GM21381 (cell line): ENCODE results near the gene PPP6R1.

ENCODE experiments used
- ATAC-seq: cut with Tn5 transposase; IDR thresholded peaks from one replicate; pipeline ENCODE4 v1.9.1; 2021; ENCODE audit warnings: mild to moderate bottlenecking, moderate library complexity; ENCODE audit not compliant: unreplicated experiment

Gene PPP6R1, protein sequence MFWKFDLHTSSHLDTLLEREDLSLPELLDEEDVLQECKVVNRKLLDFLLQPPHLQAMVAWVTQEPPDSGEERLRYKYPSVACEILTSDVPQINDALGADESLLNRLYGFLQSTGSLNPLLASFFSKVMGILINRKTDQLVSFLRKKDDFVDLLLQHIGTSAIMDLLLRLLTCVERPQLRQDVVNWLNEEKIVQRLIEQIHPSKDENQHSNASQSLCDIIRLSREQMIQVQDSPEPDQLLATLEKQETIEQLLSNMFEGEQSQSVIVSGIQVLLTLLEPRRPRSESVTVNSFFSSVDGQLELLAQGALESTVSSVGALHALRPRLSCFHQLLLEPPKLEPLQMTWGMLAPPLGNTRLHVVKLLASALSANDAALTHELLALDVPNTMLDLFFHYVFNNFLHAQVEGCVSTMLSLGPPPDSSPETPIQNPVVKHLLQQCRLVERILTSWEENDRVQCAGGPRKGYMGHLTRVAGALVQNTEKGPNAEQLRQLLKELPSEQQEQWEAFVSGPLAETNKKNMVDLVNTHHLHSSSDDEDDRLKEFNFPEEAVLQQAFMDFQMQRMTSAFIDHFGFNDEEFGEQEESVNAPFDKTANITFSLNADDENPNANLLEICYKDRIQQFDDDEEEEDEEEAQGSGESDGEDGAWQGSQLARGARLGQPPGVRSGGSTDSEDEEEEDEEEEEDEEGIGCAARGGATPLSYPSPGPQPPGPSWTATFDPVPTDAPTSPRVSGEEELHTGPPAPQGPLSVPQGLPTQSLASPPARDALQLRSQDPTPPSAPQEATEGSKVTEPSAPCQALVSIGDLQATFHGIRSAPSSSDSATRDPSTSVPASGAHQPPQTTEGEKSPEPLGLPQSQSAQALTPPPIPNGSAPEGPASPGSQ

DNA sequence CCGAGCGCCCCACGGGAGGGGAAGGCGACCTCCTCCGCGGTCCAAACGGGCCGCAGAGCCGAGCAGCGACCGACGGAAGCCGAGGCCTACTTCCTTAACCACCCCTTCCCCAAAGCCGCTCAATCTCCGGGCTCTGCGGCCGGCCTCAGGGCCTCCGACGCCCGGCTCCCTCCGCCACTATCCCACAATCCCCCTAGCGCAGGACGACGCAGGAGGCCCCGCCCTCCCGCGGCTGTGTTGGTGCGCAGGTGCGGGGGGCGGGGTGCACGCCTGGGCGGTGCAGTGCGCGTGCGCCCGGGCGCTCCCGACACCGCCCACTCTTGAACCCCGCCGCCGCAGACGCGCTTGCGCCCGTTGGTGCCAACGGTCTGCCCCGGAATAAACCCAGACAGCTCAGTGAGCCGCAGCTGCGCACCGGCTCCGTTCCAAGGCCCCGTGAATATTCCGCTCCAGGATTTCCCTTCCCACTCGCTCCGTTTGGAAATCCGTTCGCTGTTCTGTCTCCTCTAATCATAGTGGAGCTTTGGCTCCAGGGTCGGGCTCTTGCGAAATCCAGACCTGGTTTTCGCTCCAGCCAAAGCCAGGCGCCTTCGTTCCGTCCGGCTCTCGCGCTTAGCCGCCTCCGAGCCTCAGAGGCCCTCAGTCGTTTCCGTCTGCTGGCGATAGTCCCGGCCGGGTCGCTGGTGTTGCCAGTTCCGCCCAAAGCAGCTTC is at the start of gene PPP6R1:
Gene PPP6R1, minus strand, starts transcription at position 190 of the 712 bp plus-strand sequence. CDS start 11,914 bp downstream, outside the sequence.
- peak; percentile 69 for ATAC-seq

GRCh38 chr19:55308281-55308680 is 49.5 kb upstream of the PPP6R1 start:
- ATAC-seq = no peak

DNA sequence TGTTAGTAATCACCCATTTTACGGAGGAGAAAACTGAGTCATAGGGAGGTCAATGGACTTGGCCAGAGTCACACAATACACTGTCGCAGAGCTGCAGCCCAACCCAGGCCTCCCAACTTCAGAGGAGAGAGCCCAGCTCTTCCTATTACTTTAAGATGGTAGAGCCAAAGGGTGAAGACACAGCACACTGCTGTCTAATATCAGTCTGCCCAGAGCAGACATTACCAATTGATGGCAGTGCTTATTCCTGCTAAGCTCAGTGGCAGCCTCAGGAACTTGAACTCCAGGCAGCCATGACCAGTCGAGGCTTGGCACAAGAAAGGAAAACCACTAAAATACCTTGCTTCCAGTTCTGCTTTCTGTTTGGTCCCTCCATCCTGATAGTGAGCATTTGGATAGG is 47.9 kb upstream of the PPP6R1 start:
- no peak for ATAC-seq

GRCh38 chr19:55305983-55306562 is 47.3 kb upstream of the PPP6R1 start:
- no peak for ATAC-seq

DNA sequence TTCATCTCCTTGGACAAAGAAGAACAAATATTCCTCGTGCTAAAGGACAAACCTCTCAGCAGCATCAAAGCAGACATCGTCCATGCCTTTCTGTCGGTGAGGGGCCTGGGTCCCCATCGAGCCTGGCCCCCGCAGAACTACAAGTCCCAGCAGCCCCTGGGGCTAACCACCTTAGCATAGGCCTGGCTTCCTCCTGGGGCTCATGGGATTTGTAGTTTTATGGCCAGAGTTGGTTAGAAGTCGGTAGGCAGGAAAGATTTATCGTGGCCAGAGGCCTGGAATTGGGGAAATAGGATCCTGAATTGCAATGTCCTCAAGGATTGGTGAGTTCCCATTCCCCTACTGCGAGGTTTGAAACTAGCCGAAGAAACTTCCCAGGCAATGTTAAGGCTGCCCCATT is 46.7 kb upstream of the PPP6R1 start:
- ATAC-seq = no peak

GRCh38 chr19:55304980-55305379 is 46.2 kb upstream of the PPP6R1 start:
- ATAC-seq = no peak

- no peak for ATAC-seq
These were observed 45.6 kb upstream of the PPP6R1 start for GRCh38 chr19:55304279-55304978.

- no peak for ATAC-seq
These were observed 44.7 kb upstream of the PPP6R1 start for GRCh38 chr19:55303477-55303876.

GRCh38 chr19:55302318-55302703 is 43.5 kb upstream of the PPP6R1 start:
- no peak for ATAC-seq

DNA sequence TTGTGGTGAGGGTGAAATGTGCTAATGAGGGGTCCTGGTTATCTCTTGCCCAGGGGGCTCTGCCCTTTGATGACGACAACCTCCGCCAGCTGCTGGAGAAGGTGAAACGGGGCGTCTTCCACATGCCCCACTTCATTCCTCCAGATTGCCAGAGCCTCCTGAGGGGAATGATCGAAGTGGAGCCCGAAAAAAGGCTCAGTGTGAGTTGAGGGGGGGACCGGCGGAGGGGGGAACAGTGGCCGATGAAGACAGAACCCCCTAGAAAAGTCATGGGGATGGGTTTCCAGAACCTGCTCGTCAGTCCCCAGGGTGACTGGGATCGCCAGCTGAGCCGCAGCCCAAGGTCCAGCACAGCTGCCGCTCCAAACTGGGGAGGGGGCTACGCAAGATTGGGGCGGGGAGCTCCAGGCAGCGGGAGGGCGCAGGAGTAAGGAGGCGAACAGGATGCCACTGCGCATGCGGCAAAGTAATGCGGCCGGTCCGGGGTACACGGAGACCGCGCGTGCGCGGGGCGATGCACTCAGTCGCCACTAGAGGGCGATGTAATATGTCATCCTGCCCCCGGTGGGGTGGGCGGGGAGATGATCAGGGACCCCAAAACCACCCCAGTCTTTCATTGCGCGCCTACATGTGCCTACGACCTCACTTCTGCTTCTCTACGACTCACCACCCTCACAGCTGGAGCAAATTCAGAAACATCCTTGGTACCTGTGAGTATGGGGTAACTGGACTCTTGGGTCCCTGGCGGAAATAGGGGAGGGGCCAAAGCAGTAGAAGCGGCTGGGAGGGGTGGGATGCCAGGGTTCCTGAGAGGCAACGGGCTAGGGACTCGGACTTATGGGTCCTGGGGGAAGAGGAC is 42.9 kb upstream of the PPP6R1 start:
- ATAC-seq = peak; percentile 71

- ATAC-seq = no peak
These were observed 42.2 kb upstream of the PPP6R1 start for GRCh38 chr19:55300886-55301458.

DNA sequence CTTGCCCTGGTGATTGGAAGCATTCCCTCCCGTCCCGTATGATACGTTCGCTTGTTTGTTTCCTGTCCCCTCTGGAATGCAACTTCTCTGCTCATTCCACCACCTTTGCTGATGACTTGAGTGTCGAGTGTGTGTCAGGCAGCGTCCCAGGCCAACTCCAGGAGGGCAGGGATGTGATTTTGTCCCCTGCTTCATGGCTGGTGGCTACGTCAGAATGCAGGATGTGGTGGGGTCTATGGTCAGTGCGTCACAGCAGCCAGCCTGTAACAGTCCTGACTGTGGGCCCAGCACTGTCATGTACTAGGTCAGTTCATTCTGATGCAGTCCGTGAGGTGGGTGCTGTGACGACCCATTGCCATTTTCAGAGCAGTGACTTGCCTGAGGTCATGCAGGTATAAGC is 41.2 kb upstream of the PPP6R1 start:
- ATAC-seq = no peak

DNA sequence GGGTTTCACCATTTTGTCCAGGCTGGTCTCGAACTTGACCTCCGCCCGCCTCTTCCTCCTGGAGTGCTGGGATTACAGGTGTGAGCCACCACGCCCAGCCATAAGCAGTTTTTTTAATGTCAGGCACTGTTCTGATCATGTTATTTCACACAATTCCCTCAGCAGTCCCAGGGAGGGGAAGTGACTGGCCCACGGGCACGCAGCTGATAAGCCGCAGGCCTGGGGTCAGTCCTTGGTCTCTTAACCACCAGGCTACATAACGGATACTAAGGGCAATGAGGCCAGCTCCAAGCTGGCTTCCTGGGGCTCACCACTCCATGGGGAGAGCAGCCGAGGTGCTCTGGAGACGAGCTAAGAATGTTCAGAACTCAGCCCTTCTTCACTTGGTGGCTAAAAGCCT is 38.5 kb upstream of the PPP6R1 start:
- ATAC-seq = no peak

GRCh38 chr19:55289117-55289796 is 30.4 kb upstream of the PPP6R1 start:
- ATAC-seq = no peak

DNA sequence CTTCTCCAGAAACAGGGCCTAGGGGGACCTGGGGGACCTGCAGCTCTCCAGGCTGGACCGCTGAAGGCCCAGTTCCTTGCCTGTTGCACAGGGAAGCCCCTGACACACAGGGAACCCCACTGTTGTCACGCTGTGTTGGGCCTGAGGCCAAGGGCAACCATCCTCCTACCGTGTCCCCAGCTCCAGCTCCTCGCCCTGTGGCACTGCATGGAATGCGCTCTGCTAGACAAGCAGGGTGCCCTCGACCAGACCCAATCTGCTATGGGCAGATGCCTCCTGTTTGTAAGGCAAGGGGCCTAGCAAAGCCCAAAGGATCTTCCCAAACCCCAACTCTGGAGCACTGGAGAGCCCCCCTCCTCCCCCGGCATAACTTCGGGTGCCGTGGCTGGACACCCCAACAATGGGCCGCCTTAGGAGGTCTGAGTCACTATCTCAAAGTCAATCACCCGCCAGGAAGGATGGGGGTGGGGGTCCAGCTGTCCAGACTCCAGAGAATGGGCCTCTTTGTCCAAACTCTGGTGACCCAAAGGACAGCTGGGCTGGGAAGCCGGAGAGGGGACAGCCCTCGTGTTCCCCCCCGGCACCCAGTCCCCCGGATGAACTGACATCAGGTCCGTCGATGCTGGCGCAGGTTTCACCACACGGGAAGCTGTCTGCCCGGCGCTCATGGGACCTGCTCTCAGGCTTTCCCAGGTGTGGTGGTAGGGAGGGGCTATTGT is 28.7 kb upstream of the PPP6R1 start:
- ATAC-seq = no peak

DNA sequence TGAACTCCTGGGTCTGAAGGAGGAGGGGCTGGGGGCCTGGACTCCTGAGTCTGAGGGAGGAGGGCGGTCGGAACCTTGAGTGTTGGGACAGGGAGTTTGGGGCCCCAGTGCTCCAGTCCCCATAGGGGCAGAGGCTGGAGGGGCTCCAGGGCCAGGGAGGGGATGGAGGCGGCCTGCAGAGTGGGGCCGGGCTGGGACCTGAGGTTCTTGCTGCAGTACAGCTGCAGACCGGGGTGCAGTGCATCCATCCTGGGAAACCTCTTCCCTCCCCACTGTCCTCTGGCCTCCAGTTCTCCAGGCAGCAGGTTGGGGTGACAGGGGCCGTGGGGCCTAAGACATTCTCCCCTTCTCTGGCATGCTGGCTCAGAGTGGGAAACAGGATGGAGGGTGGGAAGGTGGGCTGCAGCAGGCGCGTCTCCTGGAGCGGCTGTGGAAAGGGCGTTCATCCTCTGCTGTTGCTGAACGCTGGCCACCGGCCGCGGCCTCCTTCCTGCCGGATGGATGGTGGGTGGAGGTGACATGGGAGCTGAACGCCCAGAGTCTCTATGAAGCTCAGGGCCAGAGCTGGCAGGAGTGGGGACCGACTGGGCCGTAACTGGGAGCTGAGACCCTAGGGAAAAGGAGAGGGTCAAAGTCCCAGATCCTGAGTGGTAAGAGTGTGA is 26.5 kb upstream of the PPP6R1 start:
- ATAC-seq = no peak

DNA sequence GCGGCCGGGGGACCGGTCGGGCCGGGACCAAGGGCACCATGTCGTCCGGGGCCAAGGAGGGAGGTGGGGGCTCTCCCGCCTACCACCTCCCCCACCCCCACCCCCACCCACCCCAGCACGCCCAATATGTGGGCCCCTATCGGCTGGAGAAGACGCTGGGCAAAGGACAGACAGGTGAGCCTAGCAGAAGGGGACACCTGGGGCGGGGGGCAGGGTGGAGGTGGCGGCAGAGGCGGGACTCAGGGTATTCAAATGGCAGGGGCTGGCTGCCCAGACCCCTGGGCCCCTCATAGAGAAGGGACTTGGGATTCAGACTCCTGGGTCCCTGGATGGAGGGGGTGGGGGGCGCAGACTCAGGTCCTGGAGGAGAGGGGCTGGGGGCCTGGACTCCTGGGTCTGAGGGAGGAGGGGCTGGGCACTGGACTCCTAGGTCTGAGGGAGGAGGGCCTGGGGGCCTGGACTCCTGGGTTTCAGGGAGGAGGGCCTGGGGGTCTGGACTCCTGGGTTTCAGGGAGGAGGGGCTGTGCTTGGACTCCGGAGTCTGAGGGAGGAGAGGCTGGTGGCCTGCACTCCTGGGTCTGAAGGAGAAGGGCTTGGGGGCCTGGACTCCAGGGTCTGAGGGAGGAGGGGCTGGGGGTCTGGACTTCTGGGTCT is 25.7 kb upstream of the PPP6R1 start:
- ATAC-seq = no peak
